Astrocyte (in vitro differentiated cells and primary cell): Measurements from ENCODE around the gene LRRC42.

Source experiments
- CTCF ChIP-seq: IDR thresholded peaks from 2 replicates; pipeline ENCODE4 v1.5.1; 2011; ENCODE audit warnings: low read depth, mild to moderate bottlenecking, inconsistent platforms, low read length, moderate library complexity; ENCODE audit not compliant: insufficient read depth
- EZH2 ChIP-seq: IDR thresholded peaks from 2 replicates; pipeline ENCODE4 v1.6.1; 2012; ENCODE audit warnings: mild to moderate bottlenecking, low read length, inconsistent platforms; ENCODE audit not compliant: insufficient read depth

- no peak for TF ChIP-seq CTCF
- no peak for TF ChIP-seq EZH2
These were observed 36.2 kb upstream of the LRRC42 start for GRCh38 chr1:53909946-53910345.
